Measurements from ENCODE around the gene FAM170B. TPM values are rescaled to one million over a fixed set of nuclear protein-coding genes. Genes with fewer than 3 reads are reported as not detected.

FAM170B gene
- total and polyA plus RNA-seq, 9 of the 15 experiments (the other 6 are each of a cell fraction or from before 2014, with no cell fraction given): 0.11 to 0.21 TPM; not detected in 7

- H3K4me2 ChIP-seq (ENCODE audit: insufficient read depth, low read length): no peak overlapping the region
- WGBS (ENCODE audit: insufficient coverage, low coverage, missing lambda C conversion rate): 59% methylated on average over 4 of the region's 4 CpGs
- no peaks in the 10 kb centered on the region for H4K20me1 ChIP-seq (replicated peaks; ENCODE audit: control insufficient read depth, insufficient read depth, low read length)
- intact Hi-C loops (cut with micrococcal nuclease): loop anchor here (2.0 to 5.0 kb wide), 2 partner anchors 43 to 135 kb away; no protein-coding TSS in a partner anchor
- peaks cover 10 to 12% of the 10 kb centered on the region in 2 experiments; a peak in 4 of 5 replicates for H3K4me1 ChIP-seq (replicated peaks in 1 of 2; ENCODE audit: control insufficient read depth in 2 of 2, insufficient read depth in 2 of 2, low read length in 2 of 2)
- TF ChIP-seq RHOXF2B (CRISPR knock-in tag; conservative IDR thresholded peaks at IDR 0.05) (no peak), RBBP5 (IDR thresholded peaks at IDR 0.05; ENCODE audit: borderline replicate concordance, insufficient read depth, low read length, poor library complexity, severe bottlenecking) (no peak), MAFG (tag; conservative IDR thresholded peaks at IDR 0.05) (peak; percentile 12; the same call in 1 of the 2 replicates), ZNF316 (IDR thresholded peaks at IDR 0.05) (peak; percentile 51)
- no peak overlapping the region for H3K27ac ChIP-seq (ENCODE audit: extremely low read depth, low read depth, low read length)
- H3K79me2 ChIP-seq (ENCODE audit: control insufficient read depth, insufficient read depth, low read length): peaks cover 6% of the 10 kb centered on the region; the same call in 2 of the 3 replicates
- ATAC-seq (no peak), DNase-seq (ENCODE audit: extremely low read depth in 1 of 4, low spot score in 3 of 4) (no peak), FAIRE-seq (no peak)
- no peak overlapping the region for H3K4me3 ChIP-seq
- ChIA-PET CTCF (ENCODE audit: low intra/inter-chr PET ratio) (no interaction called here), POLR2A (interaction anchor here (0.7 to 1.3 kb wide), 6 partner anchors 11 to 290 kb away, joined by 3 to 5 read pairs (median 3); no protein-coding TSS in a partner anchor)
- no peaks in the 10 kb centered on the region for H3K27me3 ChIP-seq (ENCODE audit: control insufficient read depth in 2 of 2, insufficient read depth in 2 of 2, low read length in 2 of 2)
- H3K9me1 ChIP-seq (ENCODE audit: control insufficient read depth, insufficient read depth, low read length): no peaks in the 10 kb centered on the region
- in situ Hi-C loops (cut with MboI): no loop called here
- no peaks in the 10 kb centered on the region for H3K36me3 ChIP-seq (ENCODE audit: control insufficient read depth, insufficient read depth, low read length)
- no TSS peak for BruUV-seq (replicated peaks)
- no peak overlapping the region; a peak in 1 of 4 replicates for H3K9ac ChIP-seq (ENCODE audit: insufficient read depth in 1 of 2, low read depth in 2 of 2, low read length in 2 of 2)
- no peaks in the 10 kb centered on the region for H3K9me3 ChIP-seq (replicated peaks; ENCODE audit: control insufficient read depth, insufficient read depth, low read depth, low read length)
- 0 out of 2 replicates have a peak overlapping the region, but pooled peaks have one; percentile 13 for H2AFZ ChIP-seq (ENCODE audit: low read depth, low read length)
Observed at GRCh38 chr10:49117376-49118070, 16.3 kb downstream of the FAM170B start.

Data from K562 (cell line).